NB4 (cell line): ENCODE measurements around the gene CCNB1.

Experiments used
- DNase-seq: peaks from one replicate; pipeline ENCODE4 v3.0.0; 2010; ENCODE audit warnings: low read depth
- H3K4me3 ChIP-seq: one replicate; pipeline ENCODE4 v1.5.1; 2011; ENCODE audit warnings: mild to moderate bottlenecking, low read depth, low read length, moderate library complexity
- MYC ChIP-seq: IDR thresholded peaks from 2 replicates; pipeline ENCODE4 v1.6.1; 2011; ENCODE audit warnings: low read depth, low read length
- POLR2A ChIP-seq: IDR thresholded peaks from 2 replicates; pipeline ENCODE4 v1.6.1; 2011; ENCODE audit warnings: mild to moderate bottlenecking; ENCODE audit not compliant: insufficient read length; ENCODE audit errors: extremely low read depth
- TF ChIP-seq, protein P1 (sequence below): IDR thresholded peaks from 2 replicates; pipeline ENCODE4 v1.6.1; 2011; ENCODE audit warnings: low read depth, low read length
- TF ChIP-seq, protein P2 (sequence below): IDR thresholded peaks from one replicate; pipeline ENCODE4 v1.5.1; 2012; ENCODE audit warnings: low read depth, low read length

Gene CCNB1

DNA sequence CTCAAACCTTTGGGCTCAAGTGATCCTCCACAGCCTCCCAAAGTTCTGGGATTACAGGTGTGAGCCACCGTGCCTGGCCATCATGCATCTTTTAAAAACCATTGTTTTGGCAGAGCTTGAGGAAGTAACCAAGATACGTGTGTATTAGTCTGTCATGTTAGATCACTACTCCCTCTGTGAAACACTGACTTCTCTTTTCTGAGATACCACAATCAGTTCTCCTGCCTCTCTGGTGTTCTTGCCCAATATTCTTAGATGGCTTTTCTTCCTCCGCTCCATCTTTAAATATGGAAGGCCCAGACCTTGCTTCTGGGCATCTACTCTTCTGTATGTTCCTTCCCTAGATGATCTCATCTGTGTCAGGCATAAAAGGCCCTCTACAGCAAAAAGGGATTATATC lies 14.2 kb upstream of the CCNB1 start:
- H3K4me3 ChIP-seq, result no peak overlapping the region
- TF ChIP-seq POLR2A, result no peak
- TF ChIP-seq, protein P1, sequence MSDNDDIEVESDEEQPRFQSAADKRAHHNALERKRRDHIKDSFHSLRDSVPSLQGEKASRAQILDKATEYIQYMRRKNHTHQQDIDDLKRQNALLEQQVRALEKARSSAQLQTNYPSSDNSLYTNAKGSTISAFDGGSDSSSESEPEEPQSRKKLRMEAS, result no peak
- TF ChIP-seq, protein P2, sequence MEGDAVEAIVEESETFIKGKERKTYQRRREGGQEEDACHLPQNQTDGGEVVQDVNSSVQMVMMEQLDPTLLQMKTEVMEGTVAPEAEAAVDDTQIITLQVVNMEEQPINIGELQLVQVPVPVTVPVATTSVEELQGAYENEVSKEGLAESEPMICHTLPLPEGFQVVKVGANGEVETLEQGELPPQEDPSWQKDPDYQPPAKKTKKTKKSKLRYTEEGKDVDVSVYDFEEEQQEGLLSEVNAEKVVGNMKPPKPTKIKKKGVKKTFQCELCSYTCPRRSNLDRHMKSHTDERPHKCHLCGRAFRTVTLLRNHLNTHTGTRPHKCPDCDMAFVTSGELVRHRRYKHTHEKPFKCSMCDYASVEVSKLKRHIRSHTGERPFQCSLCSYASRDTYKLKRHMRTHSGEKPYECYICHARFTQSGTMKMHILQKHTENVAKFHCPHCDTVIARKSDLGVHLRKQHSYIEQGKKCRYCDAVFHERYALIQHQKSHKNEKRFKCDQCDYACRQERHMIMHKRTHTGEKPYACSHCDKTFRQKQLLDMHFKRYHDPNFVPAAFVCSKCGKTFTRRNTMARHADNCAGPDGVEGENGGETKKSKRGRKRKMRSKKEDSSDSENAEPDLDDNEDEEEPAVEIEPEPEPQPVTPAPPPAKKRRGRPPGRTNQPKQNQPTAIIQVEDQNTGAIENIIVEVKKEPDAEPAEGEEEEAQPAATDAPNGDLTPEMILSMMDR, result no peak
- TF ChIP-seq MYC, result no peak
- peak; percentile 62 for DNase-seq

DNA sequence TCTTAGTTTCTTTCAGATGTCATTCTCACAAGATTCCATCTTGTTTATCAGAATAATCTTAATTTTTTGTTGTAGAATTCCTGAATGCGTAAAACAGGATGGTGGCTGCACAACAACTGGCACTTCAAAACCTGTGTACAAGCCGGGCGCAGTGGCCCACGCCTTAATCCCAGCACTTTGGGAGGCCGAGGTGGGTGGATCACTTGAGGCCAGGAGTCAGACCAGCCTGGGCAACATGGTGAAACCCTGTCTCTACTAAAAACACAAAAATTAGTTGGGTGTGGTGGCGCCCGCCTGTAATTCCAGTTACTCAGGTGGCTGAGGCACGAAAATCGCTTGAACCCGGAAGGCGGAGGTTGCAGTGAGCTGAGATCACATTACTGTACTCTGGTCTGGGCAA lies 10.5 kb upstream of the CCNB1 start:
- H3K4me3 ChIP-seq, result no peak overlapping the region
- TF ChIP-seq POLR2A, result no peak
- TF ChIP-seq, protein P2, result no peak
- TF ChIP-seq, protein P1, result no peak
- no peak for TF ChIP-seq MYC
- no peak for DNase-seq

DNA sequence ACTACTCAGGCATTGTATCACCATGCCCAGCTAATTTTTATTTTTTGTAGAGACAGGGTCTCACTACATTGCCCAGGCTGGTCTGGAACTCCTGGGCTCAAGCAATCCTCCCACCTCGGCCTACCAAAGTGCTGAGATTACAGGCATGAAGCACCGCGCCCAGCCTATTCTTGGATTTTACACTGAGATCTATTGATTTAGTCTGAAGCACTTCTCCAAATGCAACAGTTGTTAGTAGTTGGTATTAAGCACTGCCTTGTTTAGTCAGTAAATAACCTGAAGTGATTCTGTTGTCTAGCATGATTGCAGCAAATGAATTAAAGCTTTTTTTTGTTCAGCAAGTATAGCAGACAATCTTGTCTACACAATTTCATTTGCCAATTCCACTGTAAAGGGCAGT lies 8.9 kb upstream of the CCNB1 start:
- no peak overlapping the region for H3K4me3 ChIP-seq
- DNase-seq, result no peak
- TF ChIP-seq, protein P2, result no peak
- TF ChIP-seq POLR2A, result no peak
- TF ChIP-seq MYC, result no peak
- TF ChIP-seq, protein P1, result no peak

DNA sequence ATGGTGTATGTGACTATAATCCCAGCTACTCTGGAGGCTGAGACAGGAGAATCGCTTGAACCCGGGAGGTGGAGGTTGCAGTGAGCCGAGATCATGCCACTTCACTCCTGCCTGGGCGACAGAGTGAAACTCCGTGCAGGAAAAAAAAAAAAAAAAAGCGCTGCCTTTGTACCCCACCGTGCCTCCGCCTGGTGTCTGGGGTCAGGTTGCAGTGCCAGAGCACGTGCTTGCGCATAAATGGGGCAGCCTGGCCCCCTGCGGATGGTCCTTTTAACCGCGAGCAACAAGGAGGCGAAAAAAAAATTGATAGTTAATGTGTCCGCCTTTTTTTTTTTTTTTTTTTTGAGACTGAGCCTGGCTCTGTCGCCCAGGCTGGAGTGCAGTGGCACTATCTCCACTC lies 6.3 kb upstream of the CCNB1 start:
- no peak overlapping the region for H3K4me3 ChIP-seq
- DNase-seq, result no peak
- TF ChIP-seq, protein P1, result no peak

DNA sequence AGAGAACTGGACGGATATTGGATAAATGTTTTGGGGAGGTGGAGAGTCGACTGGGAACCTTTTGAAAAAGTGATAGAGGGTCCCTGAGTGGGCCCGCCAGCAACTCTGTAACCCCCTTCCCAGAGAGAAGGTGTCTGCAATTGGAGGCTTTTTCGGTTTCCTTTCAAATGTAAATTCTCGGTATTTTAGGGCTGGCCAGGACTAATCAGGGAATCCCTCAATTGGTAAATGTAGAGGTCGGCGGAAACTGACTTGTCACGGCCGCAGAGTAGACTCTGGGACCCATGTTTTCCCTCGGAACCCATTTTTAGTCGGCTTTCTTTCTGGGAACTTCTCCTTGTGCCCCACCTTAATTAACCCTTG lies 524 bp downstream of the CCNB1 start:
- peak; percentile 26 for DNase-seq
- peak overlapping the region; percentile 96 for H3K4me3 ChIP-seq
- TF ChIP-seq, protein P2, result no peak
- TF ChIP-seq, protein P1, result no peak
- no peak for TF ChIP-seq MYC
- no peak for TF ChIP-seq POLR2A

DNA sequence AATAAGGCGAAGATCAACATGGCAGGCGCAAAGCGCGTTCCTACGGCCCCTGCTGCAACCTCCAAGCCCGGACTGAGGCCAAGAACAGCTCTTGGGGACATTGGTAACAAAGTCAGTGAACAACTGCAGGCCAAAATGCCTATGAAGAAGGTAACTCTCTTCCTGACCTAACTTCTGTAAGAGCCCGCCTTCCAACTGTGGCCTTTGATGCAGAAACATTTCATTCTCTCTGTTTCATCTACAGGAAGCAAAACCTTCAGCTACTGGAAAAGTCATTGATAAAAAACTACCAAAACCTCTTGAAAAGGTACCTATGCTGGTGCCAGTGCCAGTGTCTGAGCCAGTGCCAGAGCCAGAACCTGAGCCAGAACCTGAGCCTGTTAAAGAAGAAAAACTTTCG lies 979 bp downstream of the CCNB1 start:
- TF ChIP-seq, protein P1, result no peak
- TF ChIP-seq MYC (no peak), POLR2A (no peak)
- TF ChIP-seq, protein P2, result no peak
- H3K4me3 ChIP-seq, result peak overlapping the region; percentile 96
- no peak for DNase-seq
